GM19455 (cell line): ENCODE measurements around the gene SPSB4.
"Not testable (repeated sequence)": the region's sequence is repeated elsewhere in the genome, so short reads cannot be mapped to it uniquely, and the experiment has no call there.

Source experiments
- ATAC-seq: cut with Tn5 transposase; IDR thresholded peaks from one replicate; pipeline ENCODE4 v1.9.1; 2021; ENCODE audit not compliant: unreplicated experiment

Gene SPSB4

DNA sequence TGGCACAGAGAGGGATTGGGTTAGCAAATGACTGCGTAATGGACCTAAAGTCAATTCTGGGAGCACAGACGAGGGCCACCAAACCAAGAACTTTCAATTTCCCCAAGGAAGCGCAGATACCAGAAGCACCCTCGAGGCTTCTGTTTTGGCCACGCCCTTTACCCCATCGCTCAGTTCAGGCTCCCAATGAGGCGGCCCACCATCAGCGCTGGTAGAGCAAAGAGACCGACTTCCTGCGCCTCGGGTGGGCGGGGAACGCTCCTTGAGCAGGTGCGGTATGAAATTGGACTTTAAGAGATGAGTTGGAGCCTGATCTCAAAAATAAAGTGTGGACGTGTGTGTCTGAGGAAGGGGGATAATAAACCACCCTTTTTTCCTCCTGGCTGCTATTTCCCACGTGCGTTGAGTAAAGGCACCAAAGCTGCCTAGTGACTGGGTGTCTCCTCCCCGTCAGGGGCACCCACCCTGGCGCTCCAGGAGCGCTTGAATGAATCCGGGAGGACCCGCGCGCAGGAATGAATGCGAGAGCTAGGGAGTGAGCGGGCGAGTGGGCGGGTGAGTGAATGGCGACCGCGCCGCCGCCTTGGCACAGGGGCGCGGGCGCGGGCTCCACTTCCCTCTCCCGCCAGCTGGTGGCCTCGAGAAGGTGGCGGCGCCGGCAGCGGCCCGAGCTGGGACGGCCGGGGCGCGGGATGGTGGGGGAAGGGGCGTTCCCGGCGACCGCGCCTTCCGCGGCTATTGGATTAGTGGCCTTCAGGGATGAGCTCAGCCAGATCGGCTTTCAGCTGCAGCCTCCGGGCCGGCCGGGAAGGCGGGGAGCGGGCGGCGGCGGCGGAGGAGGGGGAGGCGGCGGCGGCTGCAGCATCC lies at the start of gene SPSB4:
Gene SPSB4 (plus strand): TSS at position 772 of the 867 bp plus-strand sequence. CDS start 14,758 bp downstream, outside the sequence.
- no peak for ATAC-seq

DNA sequence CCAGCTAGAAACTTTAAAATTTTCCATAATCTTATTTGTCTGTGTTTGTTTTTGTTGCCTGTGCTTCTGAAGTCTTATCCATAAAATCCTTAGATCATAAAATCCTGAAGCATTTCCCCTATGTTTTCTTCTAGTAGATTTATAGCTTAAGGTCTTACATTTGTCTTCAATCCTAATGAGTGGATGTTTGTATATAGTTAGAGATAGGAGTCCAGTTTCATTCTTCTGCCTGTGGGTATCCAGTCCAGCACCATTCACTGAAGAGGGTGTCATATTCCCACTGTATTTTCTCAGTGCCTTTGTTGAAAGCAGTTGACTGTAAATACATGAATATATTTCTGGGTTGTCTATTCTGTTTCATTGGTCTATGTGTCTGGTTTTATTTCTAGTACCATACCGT lies 44.8 kb upstream of the SPSB4 start:
- no peak for ATAC-seq

DNA sequence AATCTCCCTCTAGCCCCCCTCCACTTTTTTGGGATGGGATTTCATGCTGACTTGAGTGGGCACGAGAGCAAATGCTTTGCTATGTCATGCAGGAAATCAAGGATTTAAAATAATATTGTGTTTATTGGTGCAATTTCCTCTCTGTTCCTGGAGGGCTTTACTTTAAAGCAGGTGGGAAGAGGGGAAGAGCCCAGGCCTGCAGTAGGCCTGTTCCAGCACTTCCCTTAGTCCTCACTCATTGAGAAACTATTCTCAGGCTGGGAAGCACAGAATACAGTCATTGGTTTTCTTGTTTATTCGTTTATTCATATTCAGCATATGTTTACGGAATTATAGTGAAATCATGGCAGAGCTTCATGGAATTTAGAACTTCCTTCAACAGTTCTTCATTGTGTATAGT lies 41.7 kb upstream of the SPSB4 start:
- no peak for ATAC-seq

DNA sequence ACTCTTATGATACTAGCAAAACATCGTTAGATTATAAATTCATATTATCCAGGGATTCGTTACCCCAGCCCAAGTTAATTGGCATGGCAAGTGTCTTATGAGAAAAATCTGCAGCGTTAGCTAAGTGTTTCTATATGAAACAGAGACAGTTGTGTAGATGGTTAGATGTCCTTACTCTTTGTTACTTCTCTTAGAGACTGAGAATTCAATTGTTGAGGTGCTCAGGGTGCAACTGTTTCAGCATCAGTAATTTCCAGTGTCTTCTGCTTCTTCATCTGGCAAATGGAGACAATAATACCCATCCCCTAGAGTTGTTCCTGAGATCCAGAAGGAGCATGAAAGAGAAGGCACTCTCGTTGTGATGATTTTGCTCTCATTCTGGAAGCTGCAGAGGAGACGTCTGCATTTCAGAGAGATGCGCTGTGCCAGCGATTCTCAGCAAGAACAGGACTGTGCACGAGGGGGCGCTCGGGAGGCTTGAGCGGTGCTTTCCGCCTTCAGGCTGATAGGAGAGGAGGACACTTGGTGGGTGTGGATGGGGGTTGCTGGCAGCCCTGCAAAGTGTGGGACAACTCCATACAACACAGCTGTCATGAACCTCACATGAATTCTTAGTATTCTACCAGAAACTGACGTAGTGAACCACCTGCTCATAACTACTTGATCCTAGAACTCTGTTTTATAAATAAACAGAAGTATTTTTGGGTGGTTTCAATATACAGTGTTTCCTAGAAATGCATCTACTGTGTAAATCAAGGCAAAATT lies 39.7 kb upstream of the SPSB4 start:
- peak; percentile 72 for ATAC-seq

DNA sequence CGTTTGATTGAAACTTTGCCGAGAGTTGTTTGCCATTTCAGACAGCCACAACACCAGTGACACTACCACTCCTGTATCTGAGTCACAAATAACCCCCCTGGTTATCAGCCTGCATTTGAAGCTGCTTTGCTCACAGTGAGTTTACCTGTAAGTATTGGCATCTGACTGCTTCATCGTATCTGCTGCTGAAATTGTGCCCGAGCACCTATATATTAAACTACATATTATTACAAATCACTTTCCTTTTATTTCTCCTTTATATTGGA lies 39.2 kb upstream of the SPSB4 start:
- no peak for ATAC-seq

DNA sequence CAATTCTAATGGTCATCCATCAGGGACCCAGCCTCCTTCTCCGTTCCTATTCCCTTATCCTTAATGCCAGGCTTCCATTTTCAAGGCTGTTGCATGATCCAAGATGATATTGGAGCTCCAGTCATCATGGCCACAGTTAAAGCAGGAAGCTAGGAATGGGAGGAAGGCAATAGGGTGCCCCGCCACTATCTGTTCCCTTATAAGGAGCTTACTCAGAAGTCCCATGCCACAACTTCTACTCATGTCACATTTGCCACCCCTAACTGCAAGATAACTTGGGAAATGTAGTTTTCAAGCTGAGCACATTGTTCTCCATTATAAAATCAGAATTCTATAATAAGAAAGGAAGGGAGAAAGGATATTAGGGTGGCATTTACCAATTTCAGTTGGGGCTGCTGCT lies 38.6 kb upstream of the SPSB4 start:
- no peak for ATAC-seq

DNA sequence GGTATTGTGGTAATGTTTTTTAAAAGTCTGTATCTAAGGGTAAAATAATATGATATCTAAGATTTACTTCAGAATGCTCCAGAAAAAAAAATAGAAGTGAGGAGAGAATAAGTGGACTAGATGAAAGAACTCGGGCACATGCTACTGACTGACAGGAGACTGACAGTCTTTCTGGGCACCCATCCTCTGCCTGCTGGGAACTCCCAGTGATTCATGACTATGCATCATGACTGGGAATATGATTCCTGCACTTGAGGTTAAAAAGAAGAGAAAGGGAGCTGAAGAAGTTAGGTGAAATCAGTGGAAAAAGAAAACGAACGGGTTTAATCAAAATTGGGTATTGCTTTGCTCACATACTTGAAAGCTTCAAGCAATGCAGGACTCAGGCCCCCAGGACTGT lies 35.7 kb upstream of the SPSB4 start:
- ATAC-seq = no peak

DNA sequence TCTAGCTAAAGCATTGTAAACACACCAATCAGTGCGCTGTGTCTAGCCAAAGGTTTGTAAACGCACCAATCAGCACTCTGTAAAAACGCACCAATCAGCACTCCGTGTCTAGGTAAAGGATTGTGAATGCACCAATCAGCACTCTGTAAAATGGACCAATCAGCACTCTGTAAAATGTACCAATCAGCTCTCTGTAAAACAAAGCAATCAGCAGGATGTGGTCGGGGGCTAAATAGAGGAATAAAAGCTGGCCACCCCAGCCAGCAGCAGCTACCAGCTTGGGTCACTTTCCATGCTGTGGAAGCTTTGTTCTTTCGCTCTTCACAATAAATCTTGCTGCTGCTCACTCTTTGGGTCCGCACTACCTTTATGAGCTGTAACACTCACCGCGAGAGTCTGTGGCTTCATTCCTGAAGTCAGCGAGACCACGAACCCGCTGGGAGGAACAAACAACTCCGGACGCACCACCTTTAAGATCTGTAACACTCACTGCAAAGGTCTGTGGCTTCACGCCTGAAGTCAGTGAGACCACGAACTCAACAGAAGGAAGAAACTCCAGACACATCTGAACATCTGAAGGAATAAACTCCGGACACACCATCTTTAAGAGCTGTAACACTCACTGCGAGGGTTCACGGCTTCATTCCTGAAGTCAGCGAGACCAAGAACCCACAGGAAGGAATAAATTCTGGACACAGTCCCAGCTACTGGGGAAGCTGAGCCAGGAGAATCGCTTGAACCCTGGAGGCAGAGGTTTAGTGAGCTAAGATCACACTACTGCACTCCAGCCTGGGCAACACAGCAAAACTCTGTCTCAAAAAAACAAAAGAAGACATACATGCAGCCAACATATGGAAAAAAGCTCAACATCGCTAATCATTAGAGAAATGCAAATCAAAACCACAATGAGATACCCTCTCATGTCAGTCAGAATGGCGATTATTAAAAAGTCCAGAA lies 33.5 kb upstream of the SPSB4 start:
- not testable (repeated sequence) for ATAC-seq

DNA sequence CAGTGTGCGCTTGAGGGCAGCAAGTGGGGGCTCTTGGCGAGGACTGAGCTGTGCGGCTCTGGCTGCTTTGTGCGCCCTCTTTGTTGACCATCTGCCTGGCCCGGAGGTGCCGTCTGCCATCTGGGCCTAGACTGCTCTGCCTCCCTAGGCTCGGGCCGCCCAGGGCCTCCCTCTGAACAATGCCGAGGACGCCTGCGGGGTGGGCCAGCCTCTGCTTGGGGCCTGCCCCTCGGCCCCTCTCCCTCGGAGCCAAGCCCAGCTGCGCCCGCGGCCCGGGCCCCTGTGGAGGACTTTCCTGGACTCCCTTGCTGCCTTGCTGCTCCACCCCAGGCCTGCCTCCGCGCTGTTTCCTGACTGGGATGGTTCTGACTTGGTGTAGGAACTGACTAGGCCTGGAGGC lies 31.9 kb upstream of the SPSB4 start:
- no peak for ATAC-seq

DNA sequence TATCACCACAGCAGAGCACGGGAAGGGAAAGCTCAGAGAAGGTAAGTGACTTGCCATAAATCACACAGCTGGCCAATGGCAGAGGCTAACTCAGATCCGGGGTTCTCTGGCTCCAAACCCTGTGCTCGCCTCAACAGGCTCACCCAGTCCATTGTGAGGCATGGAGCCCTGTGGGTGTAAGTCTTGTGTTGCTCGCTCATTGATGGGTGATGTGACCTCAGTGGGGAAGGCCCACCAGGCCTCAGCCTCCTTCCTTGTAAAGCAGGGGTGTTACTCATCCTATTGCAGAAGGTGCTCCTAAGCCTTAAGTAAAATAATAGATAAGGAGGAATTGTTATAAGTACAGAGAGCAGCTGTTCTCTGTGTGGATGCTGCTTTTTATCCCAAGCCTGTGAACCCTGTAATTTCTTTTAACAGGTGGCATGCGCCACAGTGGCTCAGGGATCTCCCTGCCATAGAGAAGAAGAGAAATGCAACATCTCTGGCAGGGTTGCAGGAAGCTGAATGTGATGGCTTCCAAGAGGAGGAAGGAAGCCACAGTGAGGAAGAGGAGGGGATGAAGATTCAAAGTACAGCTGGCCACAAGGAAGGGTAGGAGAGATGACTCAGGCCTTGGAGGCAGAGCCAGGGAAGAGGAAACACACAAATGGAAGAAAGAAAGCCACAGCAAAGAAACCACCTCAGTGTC lies 30.9 kb upstream of the SPSB4 start:
- ATAC-seq = no peak

DNA sequence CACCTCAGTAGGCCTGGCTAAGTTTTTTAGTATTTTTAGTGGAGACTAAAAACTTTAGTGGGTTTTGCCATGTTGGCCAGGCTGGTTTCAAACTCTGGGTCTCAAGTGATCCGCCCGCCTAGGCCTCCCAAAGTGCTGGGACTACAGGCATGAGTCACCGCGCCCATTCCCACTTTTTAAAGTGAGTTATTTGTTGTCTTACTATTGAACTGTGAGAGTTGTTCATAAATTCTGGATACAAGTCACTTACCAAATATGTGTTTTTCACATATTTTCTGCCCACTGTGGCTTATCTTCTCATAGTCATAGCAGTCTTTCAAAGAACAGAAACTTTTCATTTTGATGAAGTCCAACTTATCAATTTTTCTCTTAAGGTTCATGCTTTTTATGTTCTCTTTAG lies 29.9 kb upstream of the SPSB4 start:
- ATAC-seq = no peak

DNA sequence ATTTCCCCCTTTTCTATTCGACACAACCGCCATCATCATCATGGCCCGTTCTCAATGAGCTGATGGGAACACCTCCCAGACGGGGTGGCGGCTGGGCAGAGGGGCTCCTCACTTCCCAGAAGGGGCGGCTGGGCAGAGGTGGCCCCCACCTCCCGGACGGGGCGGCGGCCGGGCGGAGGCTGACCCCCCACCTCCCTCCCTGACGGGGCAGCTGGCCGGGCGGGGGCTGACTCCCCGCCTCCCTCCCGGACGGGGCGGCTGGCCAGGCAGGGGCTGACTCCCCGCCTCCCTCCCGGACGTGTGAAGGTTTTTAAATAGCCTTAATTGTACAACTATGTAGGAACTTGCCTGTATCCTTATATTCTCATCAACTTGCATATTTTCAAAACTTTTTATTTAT lies 20.9 kb upstream of the SPSB4 start:
- ATAC-seq = no peak

DNA sequence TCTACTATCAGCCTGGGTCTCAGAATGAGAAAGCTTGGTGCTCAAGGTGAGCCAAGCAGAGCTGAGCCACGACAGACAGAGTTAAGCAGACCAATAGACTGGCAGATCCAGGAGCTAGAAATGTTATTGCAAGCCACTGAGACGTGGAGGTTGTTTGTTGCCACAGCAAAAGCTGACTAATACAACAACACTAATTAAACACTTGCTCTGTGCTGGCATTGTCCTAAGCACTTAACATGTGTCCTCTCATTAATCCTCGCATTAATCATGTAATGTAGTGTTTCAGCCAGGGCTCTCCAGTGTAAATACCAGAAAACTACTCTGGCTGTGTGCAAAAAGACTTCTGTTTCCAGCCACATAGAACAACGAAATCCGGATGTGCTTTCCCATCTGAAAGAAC lies 11.6 kb upstream of the SPSB4 start:
- ATAC-seq = no peak

DNA sequence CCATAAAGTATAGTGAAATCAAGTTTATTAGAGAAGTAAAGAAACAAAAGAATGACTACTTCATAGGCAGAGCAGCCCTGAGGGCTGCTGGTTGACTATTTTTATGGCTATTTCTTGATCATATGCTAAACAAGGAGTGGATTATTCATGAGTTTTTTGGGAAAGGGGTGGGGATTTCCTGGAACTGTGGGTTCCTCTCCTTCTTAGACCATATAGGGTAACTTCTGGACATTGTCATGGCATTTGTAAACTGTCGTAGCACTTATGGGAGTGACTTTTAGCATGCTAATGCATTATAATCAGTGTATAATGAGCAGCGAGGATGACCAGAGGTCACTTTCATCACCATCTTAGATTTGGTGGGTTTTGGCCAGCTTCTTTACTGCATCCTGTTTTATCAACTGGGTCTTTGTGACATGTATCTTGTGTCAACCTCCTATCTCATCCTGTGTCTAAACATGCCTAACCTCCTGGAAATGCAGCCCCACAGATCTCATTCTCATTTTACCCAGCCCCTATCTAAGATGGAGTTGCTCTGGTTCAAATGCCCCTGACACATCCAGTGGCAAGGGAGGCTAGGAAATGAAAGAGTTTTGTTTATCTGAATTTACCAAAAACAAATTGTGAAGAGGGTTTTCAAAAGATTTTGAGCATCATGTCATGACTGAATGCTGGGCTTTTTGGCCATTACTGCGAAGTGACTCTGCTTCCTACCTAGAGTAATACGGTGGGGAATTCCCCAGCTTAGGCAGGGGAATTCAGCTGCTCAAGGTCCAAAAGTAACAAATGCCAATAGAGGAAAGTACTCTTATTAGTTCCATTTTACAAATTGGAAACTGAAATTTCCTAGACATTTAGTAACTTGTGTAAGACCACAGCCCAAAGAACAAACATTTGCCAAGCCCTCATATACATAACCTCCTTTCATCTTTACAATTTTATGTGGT lies 6.2 kb upstream of the SPSB4 start:
- no peak for ATAC-seq

DNA sequence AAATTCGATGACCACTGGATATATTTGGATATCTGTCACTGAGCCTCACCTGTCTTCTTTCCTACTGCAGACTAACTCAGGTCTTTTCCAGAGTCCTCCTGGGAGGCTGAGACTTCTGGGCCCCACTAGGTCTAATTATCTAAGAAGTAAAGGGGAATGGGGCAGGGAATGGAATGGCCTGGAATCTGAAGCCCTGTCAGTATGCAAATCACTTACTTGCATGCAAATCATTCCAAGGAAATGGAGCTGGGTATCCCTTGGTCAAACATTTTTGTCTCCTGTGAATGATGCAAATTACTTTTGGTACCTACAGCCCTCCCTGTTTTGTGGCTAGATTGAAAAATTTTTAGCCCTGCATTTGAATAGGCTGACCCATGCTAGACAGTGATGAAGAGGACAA lies 5.3 kb upstream of the SPSB4 start:
- no peak for ATAC-seq

DNA sequence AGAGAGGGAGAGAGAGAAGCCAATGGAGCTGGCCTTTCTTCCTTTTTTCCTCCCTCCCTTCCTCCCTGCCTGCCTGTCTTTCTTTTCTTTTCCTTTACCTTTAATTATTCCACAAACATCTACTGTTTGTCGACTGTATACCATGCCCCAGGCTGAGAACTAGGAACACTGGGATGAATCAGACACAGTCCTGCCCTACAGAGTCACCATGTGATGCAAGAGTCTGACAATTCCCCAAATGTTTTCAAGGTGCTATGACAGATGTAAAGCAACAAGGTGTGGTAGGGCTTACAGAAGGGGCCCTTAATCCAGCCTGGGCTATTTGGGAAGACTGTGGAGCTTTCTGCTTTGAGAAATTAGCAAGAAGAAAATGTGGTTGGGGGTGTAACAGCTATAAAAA lies 4.0 kb upstream of the SPSB4 start:
- no peak for ATAC-seq

DNA sequence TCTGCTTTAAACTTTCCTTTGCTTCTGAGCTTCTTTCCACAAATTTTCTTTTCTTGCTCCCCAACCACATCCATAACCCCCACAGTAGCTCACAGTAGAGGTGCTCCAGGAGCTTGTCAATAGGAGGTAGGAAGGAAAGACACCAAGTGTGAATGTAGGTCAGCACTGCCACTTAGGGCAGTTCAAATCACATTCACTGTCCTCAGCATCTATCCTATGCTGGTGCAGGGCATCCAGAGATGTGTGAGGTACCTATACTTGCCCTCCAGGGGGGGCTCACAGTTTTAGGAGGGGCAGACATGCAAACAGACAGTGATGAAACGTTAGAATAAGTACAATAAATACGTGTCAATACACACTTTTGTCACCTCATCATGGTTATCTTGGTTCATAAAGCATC lies 1.5 kb upstream of the SPSB4 start:
- no peak for ATAC-seq

DNA sequence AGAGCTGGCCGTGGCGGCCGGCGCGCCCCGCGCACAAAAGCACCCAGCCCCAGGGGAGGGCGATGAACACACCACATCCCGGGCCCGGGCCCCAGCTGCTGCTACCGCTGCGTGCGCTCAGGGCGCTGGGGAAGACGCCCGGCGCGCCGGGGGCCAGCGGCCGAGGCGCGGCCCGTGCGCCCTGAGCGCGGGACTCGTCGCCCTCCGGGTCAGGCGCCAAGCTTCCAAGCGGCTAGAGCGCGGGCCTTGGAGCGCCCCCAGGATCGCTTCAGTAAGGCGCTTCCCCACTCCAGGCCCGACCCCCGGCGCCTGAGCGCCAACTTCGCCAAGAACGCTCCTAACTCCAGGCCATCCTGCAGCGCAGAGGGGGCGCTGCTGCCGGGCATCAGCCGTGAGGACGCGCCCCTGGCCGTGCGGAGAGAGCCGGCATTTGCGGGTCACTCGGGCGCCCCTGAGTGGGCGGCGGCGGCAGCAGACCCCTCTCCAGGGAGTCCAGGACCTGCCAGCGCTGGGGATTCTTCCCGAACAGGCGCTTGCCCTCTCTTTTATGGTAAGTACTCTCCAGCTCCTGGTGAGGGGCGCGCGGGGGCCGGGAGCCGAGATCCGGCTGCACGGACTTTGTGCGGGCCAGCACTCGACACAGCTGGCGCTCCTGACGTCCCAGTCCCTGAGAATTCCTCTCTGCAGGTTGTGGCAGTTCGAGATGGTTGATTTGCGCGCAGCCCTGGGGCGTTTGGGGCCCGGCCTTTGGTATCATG lies 475 bp downstream of the SPSB4 start:
- no peak for ATAC-seq
